Endothelial cell of umbilical vein (primary cell): Measurements from ENCODE around the gene UFD1.

ENCODE experiments used
- EZH2 ChIP-seq: IDR thresholded peaks from 2 replicates; pipeline ENCODE4 v1.6.1; 2012; ENCODE audit warnings: borderline replicate concordance, low read depth, mild to moderate bottlenecking, moderate library complexity, low read length, inconsistent platforms; ENCODE audit not compliant: severe bottlenecking
- MYC ChIP-seq: IDR thresholded peaks from one replicate; pipeline ENCODE4 v1.6.1; 2011; ENCODE audit warnings: mild to moderate bottlenecking, low read depth, low read length
- POLR2A ChIP-seq: IDR thresholded peaks from 2 replicates; pipeline ENCODE4 v1.6.1; 2012; ENCODE audit warnings: low read depth, mild to moderate bottlenecking, control low read depth, low read length
- POLR2AphosphoS5 ChIP-seq: IDR thresholded peaks from 2 replicates; pipeline ENCODE4 v1.6.1; 2012; ENCODE audit warnings: low read depth, mild to moderate bottlenecking, control low read depth, low read length, moderate library complexity; ENCODE audit not compliant: insufficient read depth
- TF ChIP-seq, protein P1 (sequence below), 2 donors: IDR thresholded peaks; 1 replicate in 1 of 2; 2 replicates in 1 of 2; pipeline ENCODE4 v1.5.1; 2011; ENCODE audit warnings: low read length in 2 of 2, mild to moderate bottlenecking in 2 of 2, moderate library complexity in 2 of 2, control low read depth in 1 of 2, inconsistent platforms in 1 of 2, low read depth in 1 of 2; ENCODE audit not compliant: insufficient read depth in 1 of 2; ENCODE audit errors: extremely low read depth in 1 of 2
- TF ChIP-seq, protein P2 (sequence below): IDR thresholded peaks from 2 replicates; pipeline ENCODE4 v1.6.1; 2011; ENCODE audit not compliant: insufficient read depth, insufficient read length

- TF ChIP-seq POLR2AphosphoS5 (no peak), MYC (no peak), POLR2A (no peak), EZH2 (no peak)
- TF ChIP-seq, protein P1, sequence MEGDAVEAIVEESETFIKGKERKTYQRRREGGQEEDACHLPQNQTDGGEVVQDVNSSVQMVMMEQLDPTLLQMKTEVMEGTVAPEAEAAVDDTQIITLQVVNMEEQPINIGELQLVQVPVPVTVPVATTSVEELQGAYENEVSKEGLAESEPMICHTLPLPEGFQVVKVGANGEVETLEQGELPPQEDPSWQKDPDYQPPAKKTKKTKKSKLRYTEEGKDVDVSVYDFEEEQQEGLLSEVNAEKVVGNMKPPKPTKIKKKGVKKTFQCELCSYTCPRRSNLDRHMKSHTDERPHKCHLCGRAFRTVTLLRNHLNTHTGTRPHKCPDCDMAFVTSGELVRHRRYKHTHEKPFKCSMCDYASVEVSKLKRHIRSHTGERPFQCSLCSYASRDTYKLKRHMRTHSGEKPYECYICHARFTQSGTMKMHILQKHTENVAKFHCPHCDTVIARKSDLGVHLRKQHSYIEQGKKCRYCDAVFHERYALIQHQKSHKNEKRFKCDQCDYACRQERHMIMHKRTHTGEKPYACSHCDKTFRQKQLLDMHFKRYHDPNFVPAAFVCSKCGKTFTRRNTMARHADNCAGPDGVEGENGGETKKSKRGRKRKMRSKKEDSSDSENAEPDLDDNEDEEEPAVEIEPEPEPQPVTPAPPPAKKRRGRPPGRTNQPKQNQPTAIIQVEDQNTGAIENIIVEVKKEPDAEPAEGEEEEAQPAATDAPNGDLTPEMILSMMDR (IDR thresholded peaks at IDR 0.05; ENCODE audit: extremely low read depth in 1 of 2, insufficient read depth in 1 of 2, low read depth in 1 of 2, low read length in 2 of 2), result no peak
- TF ChIP-seq, protein P2, sequence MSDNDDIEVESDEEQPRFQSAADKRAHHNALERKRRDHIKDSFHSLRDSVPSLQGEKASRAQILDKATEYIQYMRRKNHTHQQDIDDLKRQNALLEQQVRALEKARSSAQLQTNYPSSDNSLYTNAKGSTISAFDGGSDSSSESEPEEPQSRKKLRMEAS, result no peak
Measured at GRCh38 chr22:19525116-19525660, 46.2 kb upstream of the UFD1 start.
